HG03196 (cell line): ENCODE results near the gene QSOX1.

Experiments used
- ATAC-seq: cut with Tn5 transposase; IDR thresholded peaks from one replicate; pipeline ENCODE4 v1.9.1; 2021; ENCODE audit not compliant: unreplicated experiment

Gene QSOX1

GRCh38 chr1:180232521-180233043 lies 77.9 kb downstream of the QSOX1 start:
- ATAC-seq = no peak

- ATAC-seq = no peak
These were observed 78.7 kb downstream of the QSOX1 start for GRCh38 chr1:180233191-180234011.

- ATAC-seq = no peak
These were observed 79.9 kb downstream of the QSOX1 start for GRCh38 chr1:180234369-180235076.

- no peak for ATAC-seq
These were observed 80.4 kb downstream of the QSOX1 start for GRCh38 chr1:180235077-180235501.

- no peak for ATAC-seq
These were observed 81.0 kb downstream of the QSOX1 start for GRCh38 chr1:180235502-180236239.

GRCh38 chr1:180236698-180237509 lies 82.2 kb downstream of the QSOX1 start:
- ATAC-seq = no peak

- ATAC-seq = no peak
These were observed 83.3 kb downstream of the QSOX1 start for GRCh38 chr1:180237869-180238476.

- ATAC-seq = no peak
These were observed 84.0 kb downstream of the QSOX1 start for GRCh38 chr1:180238675-180239074.

- no peak for ATAC-seq
These were observed 84.8 kb downstream of the QSOX1 start for GRCh38 chr1:180239145-180240096.

- no peak for ATAC-seq
These were observed 87.3 kb downstream of the QSOX1 start for GRCh38 chr1:180241716-180242544.

GRCh38 chr1:180243517-180244221 lies 89.0 kb downstream of the QSOX1 start:
- ATAC-seq = no peak

- ATAC-seq = no peak
These were observed 90.2 kb downstream of the QSOX1 start for GRCh38 chr1:180244840-180245239.

GRCh38 chr1:180246579-180246978 lies 91.9 kb downstream of the QSOX1 start:
- ATAC-seq = no peak

GRCh38 chr1:180247061-180247460 lies 92.4 kb downstream of the QSOX1 start:
- ATAC-seq = no peak

- ATAC-seq = no peak
These were observed 92.9 kb downstream of the QSOX1 start for GRCh38 chr1:180247580-180247979.

- no peak for ATAC-seq
These were observed 93.5 kb downstream of the QSOX1 start for GRCh38 chr1:180248176-180248575.
